IMR-90 (cell line): ENCODE data around the gene GAB1.

Experiments
- CHD1 ChIP-seq: IDR thresholded peaks from 2 replicates; pipeline ENCODE4 v1.6.1; 2012; ENCODE audit warnings: low read depth, low read length, improper control_type of control experiment
- CTCF ChIP-seq: conservative IDR thresholded peaks from 2 replicates; pipeline ENCODE4 v1.5.1; 2012; ENCODE audit warnings: mild to moderate bottlenecking, low read depth, low read length, improper control_type of control experiment
- MXI1 ChIP-seq: IDR thresholded peaks from 2 replicates; pipeline ENCODE4 v1.6.1; 2012; ENCODE audit warnings: low read depth, mild to moderate bottlenecking, low read length, moderate library complexity, borderline replicate concordance
- POLR2A ChIP-seq: IDR thresholded peaks from 2 replicates; pipeline ENCODE4 v1.6.1; 2012; ENCODE audit warnings: mild to moderate bottlenecking, low read depth, low read length
- RAD21 ChIP-seq: IDR thresholded peaks from 2 replicates; pipeline ENCODE4 v1.6.1; 2012; ENCODE audit warnings: low read length, improper control_type of control experiment
- RFX5 ChIP-seq: IDR thresholded peaks from 2 replicates; pipeline ENCODE4 v1.8.0; 2012; ENCODE audit warnings: low read depth, mild to moderate bottlenecking, low read length, moderate library complexity
- SMC3 ChIP-seq: fragments of 150-350 bp; IDR thresholded peaks from 2 replicates; pipeline ENCODE4 v1.6.1; 2016; ENCODE audit warnings: low read depth, mild to moderate bottlenecking, antibody characterized with exemption, low read length, moderate library complexity

GRCh38 chr4:143438710-143439109 lies 102.0 kb downstream of the GAB1 start:
- TF ChIP-seq RFX5, result no peak
- no peak for TF ChIP-seq CTCF
- TF ChIP-seq CHD1, result no peak
- TF ChIP-seq MXI1, result no peak
- no peak for TF ChIP-seq RAD21
- TF ChIP-seq POLR2A, result no peak
- no peak for TF ChIP-seq SMC3
